GM10847 (cell line): ENCODE results near the gene CIRBP.

ENCODE experiments used
- POLR2A ChIP-seq: IDR thresholded peaks from 2 replicates; pipeline ENCODE4 v1.6.1; 2011; ENCODE audit not compliant: insufficient read length; ENCODE audit errors: extremely low read depth

The CIRBP gene

DNA sequence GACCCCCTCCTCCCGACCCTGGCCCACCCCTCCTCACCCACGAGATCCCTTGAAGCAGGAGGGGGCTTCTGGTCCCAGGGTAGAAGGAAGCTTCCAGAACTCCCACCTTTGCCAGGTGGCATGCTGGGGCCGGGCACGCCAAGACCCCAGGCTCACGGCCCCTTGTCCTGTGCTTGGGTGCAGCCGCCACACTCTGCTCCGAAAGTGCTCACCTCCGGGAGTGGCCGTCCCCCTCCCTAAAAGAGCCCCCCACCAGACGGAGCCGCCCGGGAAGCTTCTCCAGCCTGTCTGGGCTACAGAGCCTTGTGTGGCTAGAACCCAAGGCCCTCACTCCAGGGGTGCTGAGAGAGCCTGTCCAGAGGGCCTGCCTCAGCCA is 14.8 kb downstream of the CIRBP start:
- no peak for TF ChIP-seq POLR2A

DNA sequence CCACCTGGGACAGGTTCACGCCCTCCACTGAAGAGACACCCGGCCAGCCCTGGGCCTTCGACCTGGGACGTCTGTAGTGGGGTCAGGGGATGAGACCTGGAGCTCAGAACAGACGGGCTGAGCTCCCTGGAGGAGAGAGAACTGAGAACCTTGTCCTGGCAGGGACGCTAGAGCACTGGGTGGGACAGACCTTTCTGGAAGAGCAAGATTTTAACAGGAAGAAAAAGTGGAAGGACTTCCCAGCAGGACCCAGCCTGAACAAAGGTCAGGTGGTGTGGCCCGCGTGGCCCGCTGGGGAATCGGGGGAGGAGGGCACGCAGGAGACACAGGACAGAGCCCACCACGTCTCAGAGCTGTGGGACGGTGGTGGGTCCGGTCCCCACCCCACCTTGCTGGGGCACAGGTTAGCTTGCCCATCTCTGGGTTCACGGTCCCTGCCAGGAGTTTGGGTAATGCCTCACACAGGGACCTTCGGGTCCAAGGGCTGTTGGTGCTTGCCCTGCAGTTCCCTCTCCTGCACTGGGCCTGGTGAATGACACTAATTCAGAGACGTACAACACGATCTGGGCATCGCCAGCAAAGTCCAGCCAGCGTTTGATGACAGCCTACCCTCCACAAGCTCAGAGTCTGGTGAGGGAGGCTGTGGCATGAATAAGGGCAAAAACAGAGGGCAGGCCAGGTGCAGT is 15.3 kb downstream of the CIRBP start:
- TF ChIP-seq POLR2A: no peak

DNA sequence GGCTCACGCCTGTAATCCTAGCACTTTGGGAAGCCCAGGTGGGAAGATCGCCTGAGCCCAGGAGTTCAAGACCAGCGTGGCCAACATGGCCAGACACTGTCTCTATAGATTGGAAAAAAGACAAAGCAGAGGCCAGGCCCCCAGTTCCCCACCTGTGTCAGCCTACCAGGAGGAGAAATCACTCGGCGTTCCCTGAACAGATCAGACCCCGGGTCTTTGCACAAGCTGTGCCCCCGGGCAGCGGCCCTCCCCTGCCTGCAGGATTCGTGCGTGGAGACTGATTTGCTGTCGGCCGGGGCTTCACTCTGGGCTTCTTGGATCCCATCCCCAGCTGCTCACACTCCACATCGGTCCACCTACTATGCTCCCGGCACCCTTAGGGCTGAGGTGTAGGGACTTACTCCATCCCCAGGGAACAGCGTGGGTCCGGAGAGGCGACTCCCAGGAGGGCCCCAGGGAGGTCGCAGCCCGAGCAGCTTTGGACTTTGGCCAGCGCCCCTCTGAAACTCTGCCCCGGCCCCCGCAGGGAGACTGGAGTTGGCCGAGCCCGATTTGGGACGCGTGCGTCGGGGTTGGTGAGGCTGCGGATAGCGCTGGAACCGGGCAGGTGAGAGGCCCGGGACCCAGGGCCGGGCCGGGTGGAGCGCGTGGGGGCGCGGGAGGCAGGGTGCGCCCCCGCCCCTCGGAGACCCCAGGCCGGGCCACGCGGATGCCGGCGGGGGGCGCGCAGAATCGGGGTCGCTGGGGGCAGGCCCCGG is 16.0 kb downstream of the CIRBP start:
- TF ChIP-seq POLR2A: no peak

DNA sequence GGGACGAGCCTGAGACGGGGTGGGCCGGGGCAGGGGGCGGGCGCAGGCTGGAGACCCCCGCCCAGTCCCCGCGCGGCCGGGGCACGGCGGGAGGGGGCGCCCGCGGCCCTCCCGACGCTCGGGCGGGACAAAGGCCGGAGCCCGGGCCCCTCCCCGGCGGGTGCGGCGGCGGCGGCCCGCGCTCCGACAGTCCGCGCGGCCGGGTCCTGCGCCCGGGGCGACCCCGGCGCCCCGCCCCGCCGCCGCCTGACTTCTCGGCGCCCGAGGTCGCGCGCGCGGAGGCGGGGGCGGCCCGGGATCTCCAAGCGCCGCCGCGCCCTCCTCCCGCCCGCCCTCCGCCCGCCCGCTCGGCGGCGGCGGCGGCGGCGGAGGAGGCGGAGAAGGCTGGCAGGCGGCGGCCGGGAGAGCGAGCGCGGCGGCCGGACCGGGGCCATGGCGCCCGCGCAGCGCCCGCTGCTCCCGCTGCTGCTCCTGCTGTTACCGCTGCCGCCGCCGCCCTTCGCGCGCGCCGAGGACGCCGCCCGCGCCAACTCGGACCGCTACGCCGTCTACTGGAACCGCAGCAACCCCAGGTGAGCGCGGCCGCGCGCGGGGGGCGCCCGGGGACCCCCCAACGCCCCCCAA is 16.7 kb downstream of the CIRBP start, which contains the start of gene EFNA2:
Gene EFNA2 (plus strand): TSS at position 137 of the 624 bp plus-strand sequence. CDS start 296 bp downstream, at position 433.
- no peak for TF ChIP-seq POLR2A

DNA sequence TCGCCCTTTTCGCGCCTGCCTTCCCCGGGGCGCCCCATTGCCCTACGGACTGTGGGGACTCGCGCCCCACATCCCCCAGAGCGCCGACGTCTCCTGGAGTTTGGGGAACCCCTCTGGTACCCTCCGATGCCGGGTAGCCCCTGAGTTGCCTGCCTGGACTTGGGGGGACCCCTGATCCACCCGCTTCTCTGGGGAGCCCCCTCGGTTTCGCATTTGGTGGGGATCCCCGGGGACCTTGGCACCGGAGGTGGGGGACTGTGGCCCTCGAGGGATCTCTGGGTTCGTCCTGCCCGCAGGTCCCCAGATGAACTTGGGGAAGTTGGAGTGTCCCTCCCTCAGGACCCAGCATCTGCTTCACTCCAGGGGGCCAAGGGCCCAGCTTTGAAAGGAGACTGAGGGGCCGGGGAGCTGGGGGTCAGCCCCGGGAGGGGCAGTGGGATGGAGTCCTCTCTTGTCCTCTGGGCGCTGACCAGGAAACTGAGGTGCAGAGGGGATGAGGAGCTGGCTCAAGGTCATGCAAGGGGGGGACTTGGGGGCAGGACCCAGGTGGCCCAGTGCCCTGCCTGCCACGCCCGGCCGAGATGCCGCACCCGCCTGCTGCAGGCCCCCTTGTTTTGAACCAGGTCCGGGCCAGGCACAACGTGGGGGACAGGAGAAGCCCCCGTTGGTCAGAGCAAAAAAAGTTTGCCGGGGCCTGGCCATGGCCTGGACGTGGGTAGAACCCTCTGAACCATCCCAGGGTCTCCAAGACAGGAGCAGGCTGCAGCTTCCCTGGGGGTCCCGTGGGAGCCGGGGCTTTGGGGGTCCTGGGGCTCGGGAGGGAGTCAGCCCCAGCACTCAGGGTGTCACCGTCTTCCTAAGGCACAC is 17.6 kb downstream of the CIRBP start:
- TF ChIP-seq POLR2A: no peak

DNA sequence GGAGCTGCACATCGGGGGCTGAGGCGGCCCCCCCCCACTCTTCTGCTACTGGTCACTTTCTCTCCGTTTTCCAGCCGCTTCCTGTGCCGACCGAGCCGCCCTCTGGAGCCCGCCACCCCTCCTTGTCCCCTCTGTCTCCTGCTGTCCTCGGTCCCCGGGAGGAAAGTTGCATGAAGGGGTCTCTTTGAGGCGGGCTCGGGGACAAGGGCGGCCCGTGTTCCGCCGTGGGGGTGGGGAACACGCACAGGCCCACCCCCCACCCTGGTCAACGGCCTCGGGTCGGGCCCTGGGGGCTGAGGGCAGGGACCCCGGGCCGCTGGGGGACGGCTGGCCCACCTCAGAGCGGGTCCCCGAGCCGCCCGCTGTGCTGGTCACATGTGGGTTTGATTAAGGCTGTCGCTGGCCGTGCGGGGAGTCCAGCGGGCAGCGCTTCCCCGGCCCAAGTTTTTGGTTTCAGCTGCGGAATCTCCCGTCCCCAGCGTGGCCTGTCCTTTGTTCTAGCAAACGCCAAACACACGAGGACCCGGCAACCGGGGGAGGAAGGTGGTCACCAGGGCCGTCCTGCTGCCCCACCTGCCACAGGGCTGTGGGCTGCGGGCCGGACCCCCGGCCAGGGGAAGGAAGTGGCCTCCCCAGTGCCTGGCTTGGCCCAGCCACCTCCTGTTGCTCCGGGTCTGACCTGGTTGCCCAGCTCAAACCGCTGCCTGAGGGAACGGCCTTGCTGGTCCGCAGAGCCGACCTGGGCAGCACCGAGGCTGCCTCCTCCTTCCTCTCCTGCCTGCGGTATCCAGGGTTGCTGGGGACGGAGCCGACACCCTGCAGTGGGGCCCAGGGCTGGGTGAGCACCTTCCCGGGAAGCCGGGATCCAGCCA is 18.5 kb downstream of the CIRBP start:
- no peak for TF ChIP-seq POLR2A

DNA sequence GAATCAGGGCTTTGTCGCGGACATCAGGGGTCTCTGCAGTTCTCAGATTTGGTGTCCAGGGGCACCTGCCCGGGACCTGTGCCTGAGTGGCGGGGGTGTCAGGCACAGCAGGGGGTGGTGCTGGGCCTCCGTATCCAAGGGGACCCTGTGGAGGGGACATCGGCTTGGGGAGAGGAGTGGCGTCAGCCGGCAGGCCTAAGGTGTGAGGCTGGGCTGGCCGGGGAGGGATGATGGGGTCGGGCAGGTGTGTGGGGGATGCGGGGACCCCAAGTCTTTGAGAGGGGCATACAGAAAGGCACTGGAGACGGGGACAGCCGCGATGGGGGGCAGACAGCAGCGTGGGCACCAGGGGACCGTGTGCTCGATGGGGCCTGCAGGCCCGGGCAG is 19.1 kb downstream of the CIRBP start:
- no peak for TF ChIP-seq POLR2A

DNA sequence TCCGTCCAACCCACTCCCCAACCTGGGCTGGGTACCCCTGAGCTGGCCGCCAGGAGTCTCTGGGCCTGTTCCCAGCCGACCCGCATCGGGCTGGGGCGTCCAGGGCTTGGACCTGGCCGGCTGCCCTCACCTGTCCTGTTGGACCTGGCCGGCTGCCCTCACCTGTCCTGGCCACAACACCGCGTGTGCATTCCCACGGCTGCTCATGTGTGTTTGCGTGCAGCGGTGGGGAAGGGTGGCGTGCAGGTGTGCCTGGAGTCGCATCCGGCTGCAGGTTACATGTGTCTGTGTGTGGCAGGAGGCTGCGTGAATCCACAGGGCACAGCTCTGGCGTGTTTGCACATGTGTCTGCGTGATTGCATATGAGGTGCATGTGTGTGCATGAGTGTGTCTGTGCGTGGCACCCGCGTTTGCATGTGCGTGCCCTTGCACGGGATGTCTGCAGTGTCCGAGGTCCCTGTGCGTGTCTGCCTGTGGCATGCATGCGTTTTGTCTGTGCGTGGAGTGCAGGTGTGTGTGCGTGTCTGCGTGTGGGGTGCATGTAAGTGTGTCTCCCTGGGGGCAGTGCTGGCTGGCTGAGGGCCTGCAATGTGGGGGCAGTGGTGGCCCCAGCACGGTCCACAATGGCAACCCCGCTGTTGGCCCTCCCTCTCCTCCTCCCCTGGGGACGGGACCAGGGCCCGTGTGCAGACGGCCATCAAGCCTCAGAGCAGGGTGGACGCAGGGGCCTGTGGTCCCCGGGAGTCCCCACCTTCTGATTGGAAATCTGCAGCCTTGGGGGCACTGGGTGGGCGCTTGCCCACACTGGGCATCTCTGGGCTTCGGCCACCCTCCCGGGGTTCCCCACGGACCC is 19.9 kb downstream of the CIRBP start:
- no peak for TF ChIP-seq POLR2A

DNA sequence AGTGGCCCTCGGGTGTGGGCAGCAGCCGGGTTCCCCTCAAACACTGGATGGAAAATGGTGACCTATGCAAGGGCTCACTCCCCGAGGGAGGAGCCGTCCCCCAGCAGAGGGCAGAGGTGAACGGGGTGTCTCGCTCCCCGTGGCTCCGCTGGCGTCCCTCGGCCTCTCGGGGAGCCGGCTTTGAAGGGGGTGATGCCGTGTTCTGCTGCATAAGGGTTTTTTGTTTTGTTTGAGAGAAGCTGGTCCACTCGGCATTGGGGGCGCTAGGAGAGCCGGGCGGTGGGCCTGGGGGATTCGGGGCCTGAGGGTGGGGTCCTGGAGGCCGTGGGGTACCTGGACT is 20.5 kb downstream of the CIRBP start:
- no peak for TF ChIP-seq POLR2A

DNA sequence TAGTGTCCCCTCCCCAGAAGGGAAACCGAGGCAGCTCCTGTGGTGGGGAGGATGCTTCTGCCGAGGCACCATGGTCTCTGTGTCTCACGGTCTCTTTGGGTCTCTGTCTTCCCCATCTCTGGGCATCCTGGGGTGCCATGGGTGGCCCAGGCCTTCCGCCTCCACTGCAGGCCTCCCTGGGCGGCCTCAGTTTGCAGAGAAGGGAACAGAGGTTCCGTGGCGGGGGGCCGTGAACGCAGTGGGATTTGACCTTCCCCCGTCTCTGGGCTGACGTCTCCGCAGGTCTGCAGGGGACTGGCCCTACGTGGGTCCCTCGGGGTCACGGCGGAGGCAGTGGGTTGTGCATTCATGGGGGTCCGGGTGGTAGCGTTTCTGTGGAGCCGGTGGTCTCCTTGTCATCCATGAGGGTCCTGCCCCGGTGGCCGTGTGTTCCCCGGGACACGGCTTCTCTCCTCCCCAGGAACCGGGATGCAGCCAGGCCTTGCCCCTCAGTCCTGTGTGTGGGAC is 21.1 kb downstream of the CIRBP start:
- TF ChIP-seq POLR2A: no peak

DNA sequence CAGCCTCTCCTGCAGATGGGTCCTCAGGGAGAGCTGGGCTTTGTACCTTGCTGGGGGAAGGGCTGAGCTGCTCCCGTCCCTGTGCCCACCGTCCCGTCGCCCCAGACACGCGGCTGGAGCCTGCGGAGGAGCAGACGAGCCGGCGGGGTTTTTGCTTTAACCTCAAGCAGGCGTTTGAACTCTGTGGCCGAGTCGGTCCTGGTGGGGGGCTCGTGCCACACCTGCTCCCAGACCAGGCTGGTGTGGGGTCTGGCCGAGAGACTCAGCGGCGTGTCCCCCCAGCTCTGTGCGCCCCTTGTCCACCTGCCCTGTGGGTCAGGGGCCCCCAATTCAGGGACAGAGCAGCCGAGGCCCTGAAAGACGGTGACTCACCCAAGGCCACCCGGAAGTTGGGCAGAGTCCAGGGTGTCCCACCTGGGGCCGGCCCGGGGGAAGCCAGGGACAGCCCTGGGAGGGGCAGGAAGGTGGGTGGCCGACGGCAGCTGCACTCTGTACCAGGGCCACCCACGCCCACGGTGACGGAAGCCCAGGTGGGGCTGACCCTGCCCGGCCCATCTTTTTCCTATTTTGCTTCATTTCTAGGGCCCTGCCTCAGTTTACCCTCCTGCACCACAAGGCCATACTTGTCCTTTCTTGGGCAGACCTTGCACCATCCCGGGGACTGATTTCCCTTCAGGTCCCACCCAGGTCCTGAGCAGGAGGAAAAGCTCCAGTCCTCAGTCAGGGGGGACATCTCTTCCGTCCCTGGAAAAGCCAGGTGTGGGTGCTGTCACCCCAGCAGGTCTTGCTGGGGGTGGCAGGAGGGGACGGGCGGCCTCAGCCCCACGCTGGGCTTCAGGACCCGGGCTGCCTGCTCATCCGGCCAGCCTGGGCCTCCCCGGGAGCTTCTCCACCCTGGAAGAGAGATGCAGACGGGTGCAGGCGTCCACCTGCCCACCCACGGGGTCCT is 21.8 kb downstream of the CIRBP start:
- no peak for TF ChIP-seq POLR2A

DNA sequence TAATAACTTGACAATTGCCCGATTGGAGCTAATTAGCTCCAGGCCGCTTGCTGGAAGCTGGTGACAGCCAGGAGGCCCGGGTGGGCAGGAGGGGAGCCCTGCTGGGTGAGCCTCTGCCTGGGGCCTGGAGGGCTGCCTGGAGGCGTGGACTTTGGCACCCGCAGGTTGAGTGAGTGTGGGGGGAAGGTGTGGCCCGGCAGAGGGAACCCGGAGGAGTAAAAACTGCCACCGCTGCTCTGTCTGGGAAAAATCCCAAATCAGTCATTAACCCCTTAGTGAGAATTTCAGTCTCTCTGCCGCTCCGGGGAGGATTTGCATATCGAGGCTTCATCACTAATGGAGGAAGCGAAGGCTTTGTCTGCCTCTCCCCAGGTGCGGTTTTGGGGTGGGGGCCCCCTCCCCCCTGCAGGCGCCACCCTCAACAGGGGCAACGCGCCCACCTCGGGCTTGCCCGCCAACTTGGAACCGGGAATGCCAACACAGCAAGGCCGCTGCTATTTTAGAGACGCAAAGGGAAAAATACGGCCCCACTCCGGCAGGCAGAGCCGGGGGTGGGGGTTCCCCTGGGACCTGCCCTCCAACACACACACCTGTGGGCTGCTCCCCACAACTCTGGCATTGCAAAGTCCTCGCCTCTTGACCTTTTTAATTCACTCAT is 22.8 kb downstream of the CIRBP start:
- no peak for TF ChIP-seq POLR2A
